Stimulated activated CD4-positive, alpha-beta T cell treated with anti-CD3 and anti-CD28 coated beads, Interleukin-1b, Interleukin-23, amount 100 ng/mL, for 48 hours (primary cell): ENCODE measurements around the gene MYDGF.

Source experiments
- DNase-seq: peaks from one replicate; pipeline ENCODE4 v3.0.0-alpha.2; 2020

Gene MYDGF

DNA sequence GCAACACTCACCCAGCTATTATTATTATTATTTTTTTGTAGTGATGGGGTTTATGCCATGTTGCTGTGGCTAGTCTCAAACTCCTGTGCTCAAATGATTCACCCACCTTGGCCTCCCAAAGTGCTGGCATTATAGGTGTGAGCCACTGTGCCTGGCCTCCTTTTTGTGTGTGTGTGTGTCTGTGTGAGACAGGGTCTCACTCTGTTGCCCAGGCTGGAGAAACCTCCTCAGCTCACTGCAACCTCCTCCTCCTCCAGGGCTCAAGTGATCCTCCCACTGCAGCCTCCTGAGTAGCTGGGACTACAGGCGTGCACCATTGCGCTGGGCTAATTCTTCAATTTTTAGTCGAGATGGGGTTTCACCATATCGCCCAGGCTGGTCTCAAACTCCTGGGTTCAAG, 3.6 kb upstream of the MYDGF start:
- no peak for DNase-seq

GRCh38 chr19:4673216-4673615, 3.1 kb upstream of the MYDGF start:
- no peak for DNase-seq

- no peak for DNase-seq
Measured at GRCh38 chr19:4671185-4671851, 1.2 kb upstream of the MYDGF start.

- no peak for DNase-seq
Measured at GRCh38 chr19:4664642-4665041, 5.5 kb downstream of the MYDGF start.

DNA sequence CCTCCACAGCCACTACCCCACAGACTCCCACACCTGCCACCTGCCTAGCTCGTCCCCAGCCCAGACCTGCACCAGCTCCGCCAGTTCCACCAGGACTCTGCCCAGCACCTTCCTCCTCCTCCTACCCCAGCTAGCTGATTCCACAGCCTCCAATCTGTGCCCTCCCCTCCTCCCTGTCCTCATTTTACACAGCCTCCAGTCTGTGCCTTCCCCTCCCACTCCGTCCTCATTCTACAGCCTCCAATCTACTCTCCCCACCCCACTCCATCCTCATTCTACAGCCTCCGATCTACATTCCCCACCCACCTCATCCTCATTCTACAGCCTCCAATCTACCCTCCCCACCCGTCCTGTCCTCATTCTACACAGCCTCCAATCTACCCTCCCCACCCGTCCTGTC, 7.3 kb downstream of the MYDGF start:
- no peak for DNase-seq

DNA sequence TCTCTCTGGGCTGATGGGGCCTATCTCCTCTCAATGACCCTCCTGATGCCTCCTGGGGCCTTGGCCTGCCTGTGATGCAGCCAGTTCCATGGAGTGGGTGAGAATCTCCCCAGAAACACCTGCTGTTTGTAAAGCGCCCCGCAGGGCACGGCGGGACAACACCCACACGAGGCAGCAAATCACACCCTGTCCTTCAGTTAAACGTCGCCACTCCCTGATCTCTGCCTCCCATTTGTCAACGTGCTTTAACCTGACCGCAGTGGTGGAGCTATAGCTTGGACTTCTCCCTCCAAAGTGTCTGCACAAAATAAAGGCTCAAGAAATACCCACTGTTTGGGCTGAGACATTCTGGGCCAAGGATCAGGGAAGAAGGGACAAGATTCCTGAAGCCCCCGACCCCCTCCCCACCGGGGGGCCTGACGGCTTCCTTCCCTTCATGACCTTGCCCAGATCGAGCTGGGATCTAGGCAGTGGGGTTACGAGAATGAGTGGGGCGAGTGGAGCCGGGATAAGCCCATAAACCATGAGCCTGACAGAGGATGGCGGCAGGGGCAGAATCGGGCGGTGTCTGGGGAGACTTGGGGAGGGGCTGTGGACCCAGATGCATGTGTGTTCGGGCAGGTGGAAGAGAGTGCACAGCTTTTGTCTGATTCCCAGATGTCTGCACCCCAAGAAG, 8.0 kb downstream of the MYDGF start:
- DNase-seq = no peak

GRCh38 chr19:4660993-4661392, 9.1 kb downstream of the MYDGF start:
- no peak for DNase-seq

DNA sequence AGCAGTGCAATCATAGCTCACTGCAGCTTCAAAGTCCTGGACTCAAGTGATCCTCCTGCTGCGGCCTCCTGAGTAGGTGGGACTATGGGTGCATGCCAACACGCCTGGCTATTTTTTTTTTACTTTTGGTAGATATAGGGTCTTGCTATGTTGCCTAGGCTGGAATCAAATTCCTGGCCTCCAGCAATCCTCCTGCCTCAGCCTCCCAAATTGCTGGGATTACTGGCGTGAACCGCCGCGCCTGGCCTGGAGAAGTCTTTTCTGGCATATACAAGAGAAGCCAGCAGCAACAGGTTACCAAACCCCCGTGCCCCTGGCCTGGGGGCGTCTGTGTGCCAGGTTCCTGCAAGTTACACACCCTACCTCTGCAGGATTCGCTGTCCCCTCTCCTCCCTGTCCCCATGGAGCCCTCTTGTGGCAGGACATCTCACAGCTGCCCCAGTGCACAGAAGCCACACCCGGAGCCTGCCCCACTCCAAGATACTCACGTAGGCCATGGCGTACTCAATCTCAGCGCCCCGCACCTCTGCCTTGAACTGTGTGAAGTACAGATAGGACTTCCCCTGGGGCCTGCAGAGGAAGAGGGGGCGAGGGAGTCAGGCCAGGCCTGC, 9.9 kb downstream of the MYDGF start:
- DNase-seq = no peak

DNA sequence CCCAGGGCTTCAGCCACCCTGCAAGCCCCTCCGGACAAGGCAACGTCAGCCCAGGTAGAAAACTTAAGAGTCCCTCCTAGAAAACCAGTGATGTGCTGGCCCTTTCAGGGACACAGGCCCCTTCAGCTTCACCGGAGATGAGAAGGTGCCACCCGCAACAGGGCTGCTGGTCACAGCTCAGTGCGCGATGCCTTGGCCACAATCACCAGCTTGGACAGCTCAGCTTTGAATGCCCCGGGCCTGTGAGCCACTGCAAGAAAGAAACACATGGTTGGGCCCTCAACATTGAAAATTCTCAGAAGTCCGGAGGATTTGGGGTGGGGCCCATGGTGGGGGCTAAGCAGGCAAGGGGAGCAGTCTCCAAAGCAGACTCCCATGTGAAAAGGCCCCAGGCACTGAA, 12.3 kb downstream of the MYDGF start:
- no peak for DNase-seq

GRCh38 chr19:4657262-4657661, 12.9 kb downstream of the MYDGF start:
- no peak for DNase-seq

- DNase-seq = no peak
Measured at GRCh38 chr19:4656102-4656501, 14.0 kb downstream of the MYDGF start.

DNA sequence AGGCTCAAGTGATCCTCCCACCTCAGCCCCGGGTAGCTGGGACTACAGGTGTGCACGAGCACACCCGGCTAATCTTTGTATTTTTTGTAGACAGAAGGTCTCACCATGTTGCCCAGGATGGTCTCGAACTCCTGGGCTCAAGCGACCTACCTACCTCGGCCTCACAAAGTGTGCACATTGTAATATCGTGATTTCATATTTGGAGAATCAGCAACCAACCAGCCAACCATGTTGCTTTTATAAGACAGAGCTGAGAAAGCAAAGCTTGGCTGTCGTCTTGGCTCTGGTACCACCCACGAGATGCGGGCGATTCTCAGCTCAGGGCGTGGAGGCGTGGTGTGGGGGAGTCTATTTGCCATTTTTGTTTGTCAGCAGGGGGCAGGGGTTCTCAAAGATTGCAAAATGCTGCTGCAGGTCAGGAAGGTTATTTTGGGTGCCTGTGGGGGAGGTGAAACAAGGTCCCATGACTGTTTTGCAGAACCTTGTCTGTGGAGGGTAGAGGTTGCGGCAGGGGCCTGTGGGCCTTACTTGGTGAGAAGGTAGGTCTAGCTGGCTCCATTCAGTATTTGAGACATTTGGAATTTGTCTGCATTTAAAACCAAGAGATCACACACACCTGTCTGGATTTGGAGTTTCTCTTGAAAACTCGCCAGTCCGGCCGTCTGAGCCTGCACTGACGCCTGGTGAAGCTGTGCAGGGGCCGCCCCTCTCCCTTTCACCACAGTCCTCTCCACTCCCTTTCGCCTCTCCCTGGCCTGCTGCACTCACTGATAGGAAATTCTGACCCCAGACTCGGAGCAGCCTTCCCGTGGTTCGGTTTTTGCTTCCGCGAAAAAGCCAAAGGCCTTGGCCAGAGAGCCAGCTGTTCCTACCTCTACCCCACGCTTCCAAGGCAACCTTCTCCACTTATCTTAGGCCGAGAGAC, 15.4 kb downstream of the MYDGF start:
- DNase-seq = no peak

DNA sequence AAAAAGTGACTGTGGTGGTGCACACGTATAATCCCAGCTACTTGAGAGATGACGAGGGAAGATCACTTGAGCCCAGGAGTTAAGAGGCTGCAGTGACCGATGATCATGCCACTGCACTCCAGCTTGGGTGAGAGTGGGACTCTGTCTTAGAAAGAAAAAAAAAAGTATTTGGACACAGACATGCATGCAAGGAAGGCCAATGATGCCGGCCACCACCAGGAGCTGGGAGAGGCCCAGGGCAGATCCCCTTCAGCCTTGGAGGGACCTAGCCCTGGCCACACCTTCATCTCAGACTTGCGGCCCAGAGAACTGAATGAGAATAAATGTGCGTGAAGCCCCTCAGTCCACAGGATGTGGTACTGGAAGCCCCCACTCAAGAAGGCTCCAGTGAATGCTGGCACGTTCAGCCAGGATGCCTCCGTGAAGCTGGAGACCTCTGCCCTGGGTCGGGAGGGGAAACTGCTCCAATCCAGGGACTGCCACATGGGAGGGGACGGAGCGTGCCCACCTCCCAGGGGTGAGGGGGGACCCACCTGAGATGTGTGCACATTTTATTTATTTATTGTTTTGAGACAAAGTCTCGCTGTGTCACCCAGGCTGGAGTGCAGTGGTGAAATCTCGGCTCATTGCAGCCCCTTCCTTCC, 16.2 kb downstream of the MYDGF start:
- no peak for DNase-seq

- no peak for DNase-seq
Measured at GRCh38 chr19:4652075-4652474, 18.1 kb downstream of the MYDGF start.

- no peak for DNase-seq
Measured at GRCh38 chr19:4650159-4650558, 20.0 kb downstream of the MYDGF start.

GRCh38 chr19:4649392-4650047, 20.6 kb downstream of the MYDGF start:
- no peak for DNase-seq

DNA sequence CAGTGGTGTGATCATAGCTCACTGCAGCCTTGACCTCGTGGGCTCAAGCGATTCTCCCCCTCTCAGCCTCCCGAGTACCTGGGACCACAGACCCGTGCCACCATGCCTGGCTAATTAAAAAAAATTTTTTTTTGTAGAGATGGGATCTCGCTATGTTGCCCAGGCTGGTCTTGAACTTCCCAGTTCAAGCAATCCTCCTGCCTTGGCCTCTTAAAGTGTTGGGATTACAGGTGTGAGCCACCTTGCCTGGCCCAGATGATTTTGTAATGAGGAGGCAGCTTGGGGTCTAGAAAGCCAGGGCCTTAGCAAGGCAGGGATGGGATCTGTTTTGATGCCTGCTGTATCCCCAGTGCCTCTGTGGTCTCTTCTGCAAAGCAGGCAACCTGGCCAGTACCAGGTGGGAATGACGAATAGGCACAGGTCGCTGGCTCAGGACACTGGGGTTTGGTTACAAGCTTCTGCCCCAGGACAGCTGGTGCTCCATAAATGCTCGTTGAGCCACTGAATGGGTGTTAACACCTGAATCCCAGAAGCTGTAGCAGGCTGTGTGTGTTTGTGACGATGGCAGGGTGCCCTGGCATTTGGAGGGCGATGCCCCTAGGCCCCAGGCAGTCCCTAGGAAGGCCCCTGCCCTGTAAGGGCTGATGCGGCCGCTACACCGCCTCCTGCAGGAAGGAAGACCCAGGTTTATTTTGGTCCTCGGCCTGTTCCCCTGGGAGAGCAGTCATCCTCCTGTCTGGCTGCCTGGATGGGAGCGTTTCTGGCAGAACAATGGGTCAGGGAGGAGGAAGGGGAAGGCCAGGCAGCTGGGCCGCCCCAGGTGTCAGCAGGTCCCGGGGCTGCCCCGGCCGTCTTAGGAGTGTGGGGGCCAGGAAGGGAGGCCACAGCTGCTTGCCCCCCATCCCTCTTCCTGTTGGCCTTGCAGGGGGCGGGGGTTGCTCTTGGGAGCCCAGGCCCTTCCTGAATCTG, 22.2 kb downstream of the MYDGF start:
- DNase-seq = no peak

- no peak for DNase-seq
Measured at GRCh38 chr19:4645718-4646117, 24.4 kb downstream of the MYDGF start.

DNA sequence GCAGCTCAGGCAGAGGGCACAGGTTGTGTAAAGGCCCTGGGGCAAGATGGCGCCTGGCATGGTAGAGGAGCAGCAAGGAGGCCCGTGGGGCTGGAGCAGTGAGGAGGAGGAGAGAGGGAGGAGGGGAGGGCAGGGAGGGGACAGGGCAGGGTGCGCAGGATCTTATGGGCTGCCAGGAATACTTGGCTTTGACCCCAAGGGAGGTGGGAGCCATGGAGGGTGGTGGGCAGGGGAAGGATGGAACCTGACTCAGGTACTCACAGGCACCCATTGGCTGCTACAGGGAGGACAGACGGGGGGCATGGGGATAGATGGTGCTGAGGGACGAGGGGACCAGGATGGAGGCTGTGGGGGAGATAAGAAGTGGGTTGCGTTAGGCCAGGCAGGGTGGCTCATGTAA, 27.5 kb downstream of the MYDGF start:
- DNase-seq = no peak

GRCh38 chr19:4641132-4641531, 29.0 kb downstream of the MYDGF start:
- no peak for DNase-seq
